Measurements from ENCODE around the gene KIF7.

KIF7 gene

GRCh38 chr15:89629829-89630228, 25.4 kb downstream of the KIF7 start:
- Histone ChIP-seq H3K4me2 (ENCODE audit: low read length) (no peak overlapping the region), H3K9me3 (ENCODE audit: insufficient read depth, low read length) (no peaks in the 10 kb centered on the region), H3K4me3 (ENCODE audit: low read length) (no peak overlapping the region), H3K79me2 (ENCODE audit: low read length) (no peaks in the 10 kb centered on the region), H3K27me3 (ENCODE audit: low read depth, low read length) (no peaks in the 10 kb centered on the region), H3K36me3 (replicated peaks; ENCODE audit: low read depth, low read length) (peaks cover 88% of the 10 kb centered on the region), H3K27ac (ENCODE audit: low read length) (no peak overlapping the region), H3K4me1 (ENCODE audit: low read length) (peaks cover 5% of the 10 kb centered on the region; the same call in 1 of the 2 replicates), H3K9ac (ENCODE audit: low read length) (no peak overlapping the region), H4K20me1 (ENCODE audit: insufficient read depth, low read length) (peaks cover 3% of the 10 kb centered on the region; the same call in 1 of the 2 replicates), H2AFZ (ENCODE audit: low read depth, low read length) (no peak overlapping the region)
- no peak for TF ChIP-seq EZH2phosphoT487 (IDR thresholded peaks at IDR 0.05; ENCODE audit: low read depth)
- no peak for TF ChIP-seq CTCF (IDR thresholded peaks at IDR 0.05; ENCODE audit: low read depth, low read length)

GRCh38 chr15:89628806-89629715, 26.2 kb downstream of the KIF7 start:
- H3K27me3 ChIP-seq (ENCODE audit: low read depth, low read length): no peaks in the 10 kb centered on the region
- peaks cover 5% of the 10 kb centered on the region; the same call in 1 of the 2 replicates for H3K4me1 ChIP-seq (ENCODE audit: low read length)
- H3K27ac ChIP-seq (ENCODE audit: low read length): no peak overlapping the region
- no peaks in the 10 kb centered on the region for H3K9me3 ChIP-seq (ENCODE audit: insufficient read depth, low read length)
- peaks cover 3% of the 10 kb centered on the region; the same call in 1 of the 2 replicates for H4K20me1 ChIP-seq (ENCODE audit: insufficient read depth, low read length)
- TF ChIP-seq EZH2phosphoT487 (IDR thresholded peaks at IDR 0.05; ENCODE audit: low read depth) (no peak), CTCF (IDR thresholded peaks at IDR 0.05; ENCODE audit: low read depth, low read length) (no peak)
- H3K4me2 ChIP-seq (ENCODE audit: low read length): no peak overlapping the region
- H3K9ac ChIP-seq (ENCODE audit: low read length): no peak overlapping the region
- H3K36me3 ChIP-seq (replicated peaks; ENCODE audit: low read depth, low read length): peaks cover 96% of the 10 kb centered on the region
- H2AFZ ChIP-seq (ENCODE audit: low read depth, low read length): no peak overlapping the region
- no peaks in the 10 kb centered on the region for H3K79me2 ChIP-seq (ENCODE audit: low read length)
- H3K4me3 ChIP-seq (ENCODE audit: low read length): no peak overlapping the region

- H3K4me2 ChIP-seq (ENCODE audit: low read length): no peak overlapping the region
- H2AFZ ChIP-seq (ENCODE audit: low read depth, low read length): no peak overlapping the region
- no peak overlapping the region for H3K9ac ChIP-seq (ENCODE audit: low read length)
- no peak overlapping the region for H3K4me3 ChIP-seq (ENCODE audit: low read length)
- H3K4me1 ChIP-seq (ENCODE audit: low read length): peaks cover 5% of the 10 kb centered on the region; the same call in 1 of the 2 replicates
- H3K79me2 ChIP-seq (ENCODE audit: low read length): no peaks in the 10 kb centered on the region
- no peak overlapping the region for H3K27ac ChIP-seq (ENCODE audit: low read length)
- H3K9me3 ChIP-seq (ENCODE audit: insufficient read depth, low read length): no peaks in the 10 kb centered on the region
- peaks cover 3% of the 10 kb centered on the region; the same call in 1 of the 2 replicates for H4K20me1 ChIP-seq (ENCODE audit: insufficient read depth, low read length)
- no peak for TF ChIP-seq CTCF (IDR thresholded peaks at IDR 0.05; ENCODE audit: low read depth, low read length)
- TF ChIP-seq EZH2phosphoT487 (IDR thresholded peaks at IDR 0.05; ENCODE audit: low read depth): no peak
- no peaks in the 10 kb centered on the region for H3K27me3 ChIP-seq (ENCODE audit: low read depth, low read length)
- H3K36me3 ChIP-seq (replicated peaks; ENCODE audit: low read depth, low read length): peaks cover 97% of the 10 kb centered on the region
These were observed 27.0 kb downstream of the KIF7 start for GRCh38 chr15:89628301-89628700.

GRCh38 chr15:89627256-89627970, 27.9 kb downstream of the KIF7 start:
- H3K4me2 ChIP-seq (ENCODE audit: low read length): no peak overlapping the region
- H3K27me3 ChIP-seq (ENCODE audit: low read depth, low read length): no peaks in the 10 kb centered on the region
- peaks cover 3% of the 10 kb centered on the region; the same call in 1 of the 2 replicates for H4K20me1 ChIP-seq (ENCODE audit: insufficient read depth, low read length)
- no peak overlapping the region for H3K4me3 ChIP-seq (ENCODE audit: low read length)
- no peaks in the 10 kb centered on the region for H3K79me2 ChIP-seq (ENCODE audit: low read length)
- H3K9me3 ChIP-seq (ENCODE audit: insufficient read depth, low read length): no peaks in the 10 kb centered on the region
- TF ChIP-seq EZH2phosphoT487 (IDR thresholded peaks at IDR 0.05; ENCODE audit: low read depth): no peak
- TF ChIP-seq CTCF (IDR thresholded peaks at IDR 0.05; ENCODE audit: low read depth, low read length): no peak
- H3K9ac ChIP-seq (ENCODE audit: low read length): no peak overlapping the region
- H3K36me3 ChIP-seq (replicated peaks; ENCODE audit: low read depth, low read length): peaks cover 97% of the 10 kb centered on the region
- H2AFZ ChIP-seq (ENCODE audit: low read depth, low read length): no peak overlapping the region
- H3K27ac ChIP-seq (ENCODE audit: low read length): no peak overlapping the region
- H3K4me1 ChIP-seq (ENCODE audit: low read length): peaks cover 5% of the 10 kb centered on the region; the same call in 1 of the 2 replicates
